ENCODE results near the gene VARS2. TPM values are rescaled to one million over a fixed set of nuclear protein-coding genes. Genes with fewer than 3 reads are reported as not detected.
"Not testable (repeated sequence)": the region's sequence is repeated elsewhere in the genome, so short reads cannot be mapped to it uniquely, and the experiment has no call there.

Gene VARS2
- total and polyA plus RNA-seq, 8 donors: 11.3 to 40.6 (median 18.9) TPM

DNA sequence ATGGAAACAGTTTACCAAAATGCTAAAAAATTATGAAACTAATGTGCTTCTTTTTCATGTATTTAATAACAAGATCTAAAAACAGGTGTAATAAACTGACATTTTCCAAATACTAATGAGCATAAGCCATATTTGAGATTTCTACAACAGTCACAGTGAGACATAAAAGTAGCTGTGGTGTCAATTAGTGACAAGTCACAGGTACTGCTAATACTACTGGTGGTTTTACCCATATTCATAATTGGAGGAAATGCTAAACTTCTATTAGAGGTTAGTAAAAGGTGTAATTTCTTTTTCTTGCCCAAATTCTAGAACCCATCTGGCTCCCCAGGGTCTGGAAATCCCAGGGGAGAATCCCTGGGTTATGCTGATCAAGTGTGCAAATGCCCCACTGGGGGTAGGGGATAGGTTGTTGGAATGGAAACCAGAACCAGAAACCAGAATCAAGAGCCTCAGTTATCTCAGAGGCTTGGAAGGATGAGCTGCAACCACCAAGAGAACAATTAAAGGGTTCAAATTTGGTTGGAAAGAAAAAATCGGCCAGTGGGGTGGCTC lies 13.1 kb upstream of the VARS2 start:
- H3K27ac ChIP-seq: no peak overlapping the region
- H3K4me1 ChIP-seq: no peaks in the 10 kb centered on the region
- ATAC-seq: no peak
- no peak for FAIRE-seq
- H3K4me3 ChIP-seq: no peak overlapping the region
- no peaks in the 10 kb centered on the region for H3K9me3 ChIP-seq
- H3K27me3 ChIP-seq: no peaks in the 10 kb centered on the region
- TF ChIP-seq CTCF (IDR thresholded peaks at IDR 0.05): no peak
- 55 to 71% methylated on average over 1 of the region's 1 CpG for WGBS, 2 donors
- peaks cover 0 to 38% (median 22%) of the 10 kb centered on the region in 3 donors for H3K36me3 ChIP-seq
- DNase-seq: no peak
- intact Hi-C loops (cut with DNase I): no loop called here

DNA sequence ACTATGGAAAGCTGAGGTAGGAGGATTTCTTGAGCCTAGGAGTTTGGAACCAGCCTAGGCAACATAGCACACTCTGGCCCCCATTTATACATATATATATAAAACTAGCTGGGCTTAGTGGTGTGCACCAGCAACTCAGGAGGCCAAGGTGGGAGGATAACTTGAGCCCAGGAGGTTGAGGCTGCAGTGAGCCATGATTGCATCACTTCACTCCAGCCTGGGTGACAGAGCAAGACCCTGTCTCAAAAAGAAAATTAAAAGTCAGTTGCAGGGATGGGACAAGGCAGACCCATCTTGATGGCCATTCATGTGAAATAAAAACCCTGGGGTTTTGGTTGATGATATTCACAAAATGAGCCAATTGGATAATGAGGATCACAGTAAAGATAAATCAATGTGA lies 12.6 kb upstream of the VARS2 start:
- Histone ChIP-seq H3K9me3 (no peaks in the 10 kb centered on the region), H3K27me3 (no peaks in the 10 kb centered on the region), H3K36me3 (peaks cover 0 to 33% (median 20%) of the 10 kb centered on the region in 3 donors), H3K4me1 (no peaks in the 10 kb centered on the region), H3K27ac (no peak overlapping the region), H3K4me3 (no peak overlapping the region)
- no peak for FAIRE-seq
- intact Hi-C loops (cut with DNase I): no loop called here
- no peak for TF ChIP-seq CTCF (IDR thresholded peaks at IDR 0.05)
- DNase-seq: no peak
- no peak for ATAC-seq

- H3K4me3 ChIP-seq; ATAC-seq; intact Hi-C loops (cut with DNase I); FAIRE-seq; H3K27ac ChIP-seq; H3K27me3 ChIP-seq; H3K9me3 ChIP-seq; H3K4me1 ChIP-seq: not testable (repeated sequence)
- peaks cover 0 to 25% (median 15%) of the 10 kb centered on the region in 3 donors for H3K36me3 ChIP-seq
- peak in 2 of 6 donors; percentile 2 to 23 for DNase-seq
- 66% methylated on average over 8 to 9 of the region's 9 CpGs for WGBS, 2 donors
Measured at GRCh38 chr6:30902196-30902595, 11.8 kb upstream of the VARS2 start.

GRCh38 chr6:30902709-30903108 lies 11.3 kb upstream of the VARS2 start:
- intact Hi-C loops (cut with DNase I): no loop called here
- Histone ChIP-seq H3K36me3 (peaks cover 0 to 20% (median 12%) of the 10 kb centered on the region in 3 donors), H3K4me1 (peaks cover 0 to 4% (median 3%) of the 10 kb centered on the region in 3 donors), H3K27ac (no peak overlapping the region), H3K9me3 (no peaks in the 10 kb centered on the region), H3K27me3 (no peaks in the 10 kb centered on the region), H3K4me3 (no peak overlapping the region)
- FAIRE-seq: no peak
- DNase-seq: peak in 1 of 6 donors; percentile 1
- 38 to 46% methylated on average over 5 of the region's 5 CpGs for WGBS, 2 donors
- ATAC-seq: no peak
- TF ChIP-seq CTCF (IDR thresholded peaks at IDR 0.05): no peak

DNA sequence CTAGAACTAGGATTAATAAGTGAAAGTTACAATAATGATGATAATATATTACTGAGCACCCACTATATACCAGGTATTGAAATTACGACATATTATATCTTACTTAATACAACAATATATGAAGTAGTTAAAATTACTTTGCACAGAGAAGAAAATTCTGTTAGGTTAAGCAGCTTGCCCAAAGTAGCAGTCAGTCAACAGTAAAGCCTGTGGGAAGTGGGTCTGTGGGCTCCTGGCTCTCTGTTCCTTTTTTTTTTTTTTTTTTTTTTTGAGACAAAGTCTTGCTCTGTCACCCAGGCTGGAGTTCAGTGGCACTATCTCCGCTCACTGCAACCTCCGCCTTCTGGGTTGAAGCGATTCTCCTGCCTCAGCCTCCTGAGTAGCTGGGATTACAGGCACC lies 10.8 kb upstream of the VARS2 start:
- no peak for DNase-seq
- no peak for FAIRE-seq
- H3K9me3 ChIP-seq: no peaks in the 10 kb centered on the region
- H3K4me1 ChIP-seq: peaks cover 0 to 4% (median 3%) of the 10 kb centered on the region in 3 donors
- no peak overlapping the region for H3K27ac ChIP-seq
- H3K36me3 ChIP-seq: peaks cover 0 to 15% (median 6%) of the 10 kb centered on the region in 3 donors
- ATAC-seq: no peak
- WGBS, 2 donors: 84 to 94% methylated on average over 4 of the region's 4 CpGs
- intact Hi-C loops (cut with DNase I): no loop called here
- no peak for TF ChIP-seq CTCF (IDR thresholded peaks at IDR 0.05)
- H3K4me3 ChIP-seq: no peak overlapping the region
- H3K27me3 ChIP-seq: no peaks in the 10 kb centered on the region

GRCh38 chr6:30907290-30907757 lies 6.7 kb upstream of the VARS2 start:
- H3K4me3 ChIP-seq: peak overlapping the region in 3 of 4 donors; percentile 5 to 81 (median 59)
- H3K9me3 ChIP-seq; H3K4me1 ChIP-seq; H3K36me3 ChIP-seq; FAIRE-seq; H3K27me3 ChIP-seq; DNase-seq; intact Hi-C loops (cut with DNase I): not testable (repeated sequence)
- H3K27ac ChIP-seq: peak overlapping the region in 3 of 4 donors; percentile 34 to 69 (median 37)
- ATAC-seq: peak; percentile 29 to 51 (median 44)
- 11 to 12% methylated on average over 16 of the region's 16 CpGs for WGBS, 2 donors
